Gastrocnemius medialis (tissue), 4 donors: ENCODE data around the gene ZNF319. TPM values are rescaled to one million over a fixed set of nuclear protein-coding genes. Genes with fewer than 3 reads are reported as not detected.

Source experiments
- ATAC-seq, 2 donors: fragments of 150-250 bp; one replicate each; pipeline ENCODE4 v1.9.1; 2016
- DNase-seq, 2 donors: peaks; one replicate each; pipeline ENCODE4 v3.0.0-alpha.2; 2019
- H3K27ac ChIP-seq, 4 donors: fragments of 200-600 bp; sonication (generic); 1 replicate in 1 of 4; 2 replicates in 3 of 4; pipeline ENCODE4 v1.5.1; 2016 to 2018; ENCODE audit warnings: mild to moderate bottlenecking in 2 of 4, moderate library complexity in 1 of 4
- H3K27me3 ChIP-seq, 3 donors: fragments of 200-600 bp; sonication (generic) in 2 of 3; 1 replicate in 1 of 3; 2 replicates in 2 of 3; pipeline versions ENCODE4 v1.5.1 to v1.6.0; 2016 to 2019; ENCODE audit warnings: mild to moderate bottlenecking in 1 of 3, moderate library complexity in 1 of 3
- H3K36me3 ChIP-seq, 2 donors: fragments of 200-600 bp; sonication (generic) in 1 of 2; one replicate each; pipeline ENCODE4 v1.5.1; 2017 to 2018
- H3K4me1 ChIP-seq, 2 donors: fragments of 200-600 bp; sonication (generic) in 1 of 2; one replicate each; pipeline ENCODE4 v1.5.1; 2016 to 2017; ENCODE audit warnings: mild to moderate bottlenecking in 2 of 2
- H3K4me3 ChIP-seq, 4 donors: fragments of 200-600 bp; sonication (generic) in 3 of 4; 1 replicate in 1 of 4; 2 replicates in 3 of 4; pipeline ENCODE4 v1.5.1; 2016 to 2019; ENCODE audit warnings: mild to moderate bottlenecking in 2 of 4
- H3K9me3 ChIP-seq, 3 donors: fragments of 200-600 bp; sonication (generic) in 2 of 3; 1 replicate in 1 of 3; 2 replicates in 2 of 3; pipeline ENCODE4 v1.5.1; 2016 to 2019
- POLR2A ChIP-seq, 2 donors: fragments of 450-650 bp; IDR thresholded peaks; one replicate each; pipeline ENCODE4 v1.6.1; 2017; ENCODE audit warnings: antibody characterized with exemption in 2 of 2, mild to moderate bottlenecking in 2 of 2, moderate library complexity in 2 of 2
- in situ Hi-C, 4 donors: fragments of 200-750 bp; cut with MboI; loops; one replicate each; pipeline versions ENCODE4 v1.15.0 to v1.8.0; 2017; ENCODE audit warnings: low sequenced_read_pairs in 4 of 4
- intact Hi-C: fragments of 100-400 bp; cut with DNase I; formaldehyde crosslinking; loops from one replicate; pipeline ENCODE4 v1.15.1; 2023; ENCODE audit warnings: low total_unique reads
- total RNA-seq, 4 donors: library from RNA; depleted of rRNA; stranded (reverse); fragments of >200 nt; gene quantifications; one replicate each; pipeline versions ENCODE4 v1.1.0 to v1.2.3, GENCODE V29; 2016
- TF ChIP-seq, protein P1 (sequence below), 5 experiments: fragments of 450-650 bp in 3 of 5; fragments of 200-600 bp in 2 of 5; sonication (generic) in 2 of 5; IDR thresholded peaks in 4 of 5; conservative IDR thresholded peaks in 1 of 5; 1 replicate in 4 of 5; 2 replicates in 1 of 5; pipeline ENCODE4 v1.5.1; 2016 to 2019; ENCODE audit warnings: antibody characterized with exemption in 5 of 5, mild to moderate bottlenecking in 3 of 5, moderate library complexity in 3 of 5

Gene ZNF319
- total RNA-seq, 4 donors from 2014 or later, result 4.4 to 7.5 (median 6.7) TPM

DNA sequence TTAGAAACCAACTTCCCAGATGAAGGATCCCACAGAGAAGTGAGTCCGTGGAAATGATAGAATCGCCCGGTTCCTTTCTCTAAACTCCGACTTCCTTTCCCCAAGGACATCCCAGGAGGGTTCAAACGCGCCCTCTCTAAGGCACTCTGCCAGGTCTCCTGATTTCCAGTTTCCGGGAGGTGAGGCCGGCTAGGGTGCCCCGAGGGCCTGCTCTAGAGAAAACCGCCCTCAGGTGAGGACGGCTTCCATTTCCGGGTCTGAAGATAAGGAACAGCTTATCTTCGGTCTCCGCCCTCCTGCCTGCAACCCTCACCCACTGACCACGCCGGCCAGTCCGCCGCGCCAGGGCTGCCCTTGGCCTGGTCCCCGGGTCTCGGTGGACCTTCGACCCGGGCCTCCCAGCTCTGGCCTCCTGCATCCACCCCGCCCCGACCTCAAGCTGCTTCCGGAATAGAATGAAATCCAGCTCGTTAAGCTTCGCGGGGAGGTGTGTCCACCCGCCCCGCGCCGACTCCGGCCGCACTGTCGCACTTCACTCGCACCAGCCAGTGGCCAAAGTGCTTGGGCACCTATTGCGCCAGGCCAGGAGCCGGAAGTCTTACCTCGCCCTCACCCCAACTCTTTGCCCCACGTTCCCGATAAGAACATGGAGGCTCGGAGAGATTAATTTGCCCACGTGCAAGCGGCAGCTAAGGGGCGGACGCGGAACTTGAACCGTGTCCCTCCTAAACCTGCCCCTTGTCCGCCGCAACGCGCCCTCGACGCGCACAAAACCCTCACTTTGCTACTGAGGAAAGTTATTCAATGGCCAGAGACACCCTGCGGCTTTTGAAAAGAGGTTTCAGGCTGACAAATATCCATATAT lies 24.2 kb upstream of the ZNF319 start:
- peak in 1 of 2 donors; percentile 23 for DNase-seq
- H3K27ac ChIP-seq, result peak overlapping the region; percentile 73 to 92 (median 91)
- peaks cover 25 to 42% of the 10 kb centered on the region in 2 donors for H3K4me1 ChIP-seq
- H3K27me3 ChIP-seq, result no peaks in the 10 kb centered on the region
- TF ChIP-seq, protein P1, sequence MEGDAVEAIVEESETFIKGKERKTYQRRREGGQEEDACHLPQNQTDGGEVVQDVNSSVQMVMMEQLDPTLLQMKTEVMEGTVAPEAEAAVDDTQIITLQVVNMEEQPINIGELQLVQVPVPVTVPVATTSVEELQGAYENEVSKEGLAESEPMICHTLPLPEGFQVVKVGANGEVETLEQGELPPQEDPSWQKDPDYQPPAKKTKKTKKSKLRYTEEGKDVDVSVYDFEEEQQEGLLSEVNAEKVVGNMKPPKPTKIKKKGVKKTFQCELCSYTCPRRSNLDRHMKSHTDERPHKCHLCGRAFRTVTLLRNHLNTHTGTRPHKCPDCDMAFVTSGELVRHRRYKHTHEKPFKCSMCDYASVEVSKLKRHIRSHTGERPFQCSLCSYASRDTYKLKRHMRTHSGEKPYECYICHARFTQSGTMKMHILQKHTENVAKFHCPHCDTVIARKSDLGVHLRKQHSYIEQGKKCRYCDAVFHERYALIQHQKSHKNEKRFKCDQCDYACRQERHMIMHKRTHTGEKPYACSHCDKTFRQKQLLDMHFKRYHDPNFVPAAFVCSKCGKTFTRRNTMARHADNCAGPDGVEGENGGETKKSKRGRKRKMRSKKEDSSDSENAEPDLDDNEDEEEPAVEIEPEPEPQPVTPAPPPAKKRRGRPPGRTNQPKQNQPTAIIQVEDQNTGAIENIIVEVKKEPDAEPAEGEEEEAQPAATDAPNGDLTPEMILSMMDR (IDR thresholded peaks at IDR 0.05 in 4 of 5, conservative IDR thresholded peaks at IDR 0.05 in 1 of 5), result no peak
- no peak for TF ChIP-seq POLR2A (IDR thresholded peaks at IDR 0.05)
- no peaks in the 10 kb centered on the region for H3K36me3 ChIP-seq
- peak in 1 of 2 donors; percentile 8 for ATAC-seq
- H3K4me3 ChIP-seq, result peak overlapping the region; percentile 66 to 99 (median 70)
- intact Hi-C loops (loop anchor here (1.0 to 5.0 kb wide), 5 partner anchors 24 to 232 kb away; partner anchors contain the start of genes CSNK2A2, USB1 and ZNF319), in situ Hi-C loops (loop anchor here (5.0 to 25.0 kb wide), 5 partner anchors 98 to 287 kb away; partner anchors contain the start of genes CFAP20 (in 3 of the 4) and KATNB1 (in 1 of the 4))
- no peaks in the 10 kb centered on the region for H3K9me3 ChIP-seq

DNA sequence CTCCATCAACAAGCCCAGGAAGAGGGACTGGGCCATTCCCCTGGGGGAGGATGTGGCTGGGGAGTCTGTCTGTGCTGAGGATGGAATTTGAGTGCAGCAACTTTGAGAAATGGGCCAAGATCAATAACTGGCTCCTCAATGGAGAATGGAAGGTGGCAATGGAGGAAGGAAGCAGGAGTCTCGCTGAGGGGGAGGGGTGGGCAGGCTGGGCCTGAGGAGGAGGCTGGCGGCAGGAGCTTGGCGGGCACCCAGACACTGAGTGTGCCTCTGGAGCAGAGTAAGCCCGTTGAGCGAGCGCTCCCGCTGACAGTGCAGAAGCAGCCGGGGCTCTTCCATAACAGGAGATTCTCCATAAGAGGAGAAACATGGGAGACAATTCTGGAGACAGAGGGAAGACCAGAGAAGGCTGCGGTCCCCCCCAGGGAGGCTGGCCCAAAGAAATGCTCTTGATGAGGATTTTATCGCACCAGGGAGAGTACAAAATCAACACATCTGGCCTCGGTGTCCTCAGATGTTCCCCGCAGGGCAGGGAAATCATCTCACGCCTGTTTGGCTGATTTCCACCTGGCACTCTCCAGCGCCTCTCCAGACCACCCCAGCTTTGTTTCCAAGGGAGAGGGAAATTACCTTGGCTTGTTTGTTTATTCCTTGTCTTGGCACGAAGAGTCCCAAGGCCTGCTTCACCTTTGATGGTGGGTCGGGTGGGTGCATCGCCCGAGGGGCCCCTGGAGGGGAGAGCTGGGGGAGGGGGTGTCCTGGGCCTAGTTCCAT lies 22.3 kb upstream of the ZNF319 start:
- TF ChIP-seq, protein P1 (IDR thresholded peaks at IDR 0.05 in 4 of 5, conservative IDR thresholded peaks at IDR 0.05 in 1 of 5), result no peak
- TF ChIP-seq POLR2A (IDR thresholded peaks at IDR 0.05), result no peak
- peak in 1 of 2 donors; percentile 28 for DNase-seq
- H3K27ac ChIP-seq, result peak overlapping the region in 1 of 4 donors; percentile 26
- no peaks in the 10 kb centered on the region for H3K9me3 ChIP-seq
- H3K4me3 ChIP-seq, result no peak overlapping the region
- no peaks in the 10 kb centered on the region for H3K27me3 ChIP-seq
- ATAC-seq, result no peak
- H3K4me1 ChIP-seq, result peaks cover 19 to 27% of the 10 kb centered on the region in 2 donors
- peaks cover 0 to 12% of the 10 kb centered on the region in 2 donors for H3K36me3 ChIP-seq
- intact Hi-C loops (loop anchor here (5.0 kb wide), 1 partner anchor 175 kb away; the partner anchor contains the start of gene CSNK2A2), in situ Hi-C loops (loop anchor here (5.0 to 25.0 kb wide), 5 partner anchors 100 to 285 kb away; partner anchors contain the start of genes CFAP20 (in 3 of the 4) and KATNB1 (in 1 of the 4))

DNA sequence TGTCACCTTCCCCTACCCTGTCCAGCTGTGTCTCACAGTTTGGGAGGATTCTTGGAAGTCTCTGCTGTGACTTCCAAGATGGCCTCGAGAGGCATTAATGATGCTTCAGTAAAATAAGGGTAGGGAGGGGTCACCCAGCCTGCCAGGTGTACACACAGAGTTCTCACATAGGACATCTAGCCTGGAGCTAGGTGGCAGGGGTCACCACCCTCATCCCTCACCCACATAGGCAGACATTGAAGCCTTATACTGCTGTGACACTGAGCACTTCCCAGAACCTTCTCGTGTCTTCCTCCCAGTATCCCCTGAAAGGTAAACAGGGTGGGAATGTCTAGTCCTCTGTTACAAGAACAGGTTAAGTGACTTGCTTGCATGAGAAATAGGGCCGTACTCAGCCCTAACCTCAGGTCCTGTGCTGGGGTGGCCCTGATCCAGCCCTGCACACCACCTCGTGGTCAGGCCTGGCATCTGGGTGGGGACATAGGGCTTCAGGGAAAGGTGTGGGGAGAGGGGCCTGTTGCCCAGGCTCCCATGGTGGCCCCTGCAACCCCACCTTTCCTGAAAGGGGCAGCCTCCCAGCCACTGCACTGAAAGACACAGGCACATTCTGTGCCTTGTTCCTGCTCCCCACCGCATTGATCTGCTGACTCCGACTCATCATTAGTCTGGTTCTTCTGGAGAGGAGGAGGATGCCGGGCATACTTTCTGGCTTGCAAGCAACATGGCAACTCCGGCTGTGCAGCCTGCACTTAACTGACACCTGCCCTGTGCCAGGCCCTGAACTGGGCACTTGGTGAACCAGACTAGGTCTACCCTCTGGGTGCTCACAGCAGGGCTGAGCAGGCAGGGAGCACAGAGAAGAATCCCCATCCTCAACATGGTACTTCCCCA lies 21.4 kb upstream of the ZNF319 start:
- Histone ChIP-seq H3K4me3 (no peak overlapping the region), H3K9me3 (no peaks in the 10 kb centered on the region), H3K36me3 (peaks cover 0 to 12% of the 10 kb centered on the region in 2 donors), H3K27ac (no peak overlapping the region), H3K27me3 (no peaks in the 10 kb centered on the region), H3K4me1 (peaks cover 10 to 22% of the 10 kb centered on the region in 2 donors)
- DNase-seq, result no peak
- no peak for ATAC-seq
- in situ Hi-C loops, result loop anchor here (5.0 to 25.0 kb wide), 5 partner anchors 100 to 285 kb away; partner anchors contain the start of genes CFAP20 (in 3 of the 4) and KATNB1 (in 1 of the 4)
- no peak for TF ChIP-seq POLR2A (IDR thresholded peaks at IDR 0.05)
- TF ChIP-seq, protein P1 (IDR thresholded peaks at IDR 0.05 in 4 of 5, conservative IDR thresholded peaks at IDR 0.05 in 1 of 5), result no peak
- intact Hi-C loops, result loop anchor here (2.0 to 5.0 kb wide), 2 partner anchors 105 to 175 kb away; partner anchors contain the start of gene CSNK2A2
